HCT116 (cell line): ENCODE results near the gene CCDC40. TPM values are rescaled to one million over a fixed set of nuclear protein-coding genes. Genes with fewer than 3 reads are reported as not detected.

Experiments
- ATAC-seq: fragments of 200-7000 bp; cut with Tn5 transposase; 2 replicates; pipeline ENCODE4 v1.9.1; 2020; ENCODE audit warnings: mild to moderate bottlenecking, moderate library complexity
- BruUV-seq: library from RNA; stranded (reverse); fragments of 400-500 nt; replicated peaks from 2 replicates; lab custom pipeline; 2021; lab: Mats Ljungman, UMichigan
- CTCF ChIA-PET: fragments of 300-600 bp; sonication (Branson Sonifier 250); formaldehyde crosslinking; loops from one replicate; lab custom pipeline; 2021; ENCODE audit warnings: antibody characterized with exemption; lab: Charles Lee
- POLR2A ChIA-PET: fragments of 300-600, 350-600 bp; sonication (Branson Sonifier 250); formaldehyde crosslinking; loops from one replicate; lab custom pipeline; 2021; ENCODE audit warnings: antibody characterized with exemption; lab: Charles Lee
- RAD21 ChIA-PET, 2 experiments: fragments of 300-600 bp; sonication (Branson Sonifier 250); formaldehyde crosslinking; loops; one replicate each; lab custom pipeline; 2023; ENCODE audit warnings: low total read pairs in 2 of 2; ENCODE audit not compliant: uncharacterized antibody in 2 of 2, unreplicated experiment in 2 of 2, low non-redundant PET in 1 of 2; lab: Charles Lee
- DNase-seq: peaks from one replicate; pipeline ENCODE4 v3.0.0-alpha.2; 2010; ENCODE audit warnings: low read depth, low spot score
- H2AFZ ChIP-seq: fragments of 200-600 bp; shearing (Covaris generic), sonication (generic); 2 replicates; pipeline ENCODE4 v1.6.1; 2017; ENCODE audit warnings: low read depth, mixed run types, mixed read lengths, antibody characterized with exemption, low read length; ENCODE audit not compliant: poor library complexity, severe bottlenecking
- H3K27ac ChIP-seq: 2 replicates; pipeline ENCODE4 v1.5.1; 2012; ENCODE audit warnings: low read depth, low read length
- H3K27me3 ChIP-seq: fragments of 200-600 bp; sonication (generic); 2 replicates; pipeline ENCODE4 v1.6.1; 2016; ENCODE audit warnings: mixed run types, low read length, mixed read lengths; ENCODE audit not compliant: insufficient read depth
- H3K36me3 ChIP-seq, 2 experiments: fragments of 200-500 bp in 1 of 2; fragments of 200-600 bp in 1 of 2; sonication (Bioruptor generic) in 1 of 2; sonication (generic) in 1 of 2; 2 replicates each; pipeline versions ENCODE4 v1.5.1 to v1.6.1; 2014 to 2016; ENCODE audit warnings: low read length in 2 of 2, inconsistent platforms in 1 of 2, mixed read lengths in 1 of 2, mixed run types in 1 of 2; ENCODE audit not compliant: insufficient read depth in 2 of 2, control insufficient read depth in 1 of 2
- H3K4me1 ChIP-seq, 2 experiments: fragments of 200-600 bp in 1 of 2; sonication (generic) in 1 of 2; 2 replicates each; pipeline versions ENCODE4 v1.5.1 to v1.6.1; 2012 to 2017; ENCODE audit warnings: low read length in 2 of 2, inconsistent platforms in 1 of 2, mild to moderate bottlenecking in 1 of 2, mixed read lengths in 1 of 2, mixed run types in 1 of 2, moderate library complexity in 1 of 2; ENCODE audit not compliant: insufficient read depth in 2 of 2, control insufficient read depth in 1 of 2
- H3K4me2 ChIP-seq: fragments of 200-600 bp; sonication (generic); 2 replicates; pipeline ENCODE4 v1.6.1; 2017; ENCODE audit warnings: mixed run types, low read length, mixed read lengths
- H3K4me3 ChIP-seq, 2 experiments: fragments of 200-600 bp in 1 of 2; sonication (generic) in 1 of 2; replicated peaks in 1 of 2; 2 replicates each; pipeline ENCODE4 v1.5.1; 2011 to 2016; ENCODE audit warnings: low read length in 2 of 2, control low read depth in 1 of 2, low read depth in 1 of 2, mild to moderate bottlenecking in 1 of 2, mixed read lengths in 1 of 2, mixed run types in 1 of 2
- H3K79me2 ChIP-seq: fragments of 200-600 bp; sonication (generic); 2 replicates; pipeline ENCODE4 v1.6.1; 2017; ENCODE audit warnings: mild to moderate bottlenecking, mixed run types, low read length, moderate library complexity, mixed read lengths; ENCODE audit not compliant: insufficient read depth
- H3K9ac ChIP-seq: fragments of 200-600 bp; sonication (generic); 2 replicates; pipeline ENCODE4 v1.6.1; 2016; ENCODE audit warnings: low read length, mixed read lengths
- H3K9me2 ChIP-seq: fragments of 200-600 bp; sonication (generic), shearing (Covaris generic); 2 replicates; pipeline ENCODE4 v1.6.1; 2017; ENCODE audit warnings: mixed run types, mild to moderate bottlenecking, moderate library complexity; ENCODE audit not compliant: insufficient read depth
- H3K9me3 ChIP-seq, 2 experiments: fragments of 200-500 bp in 1 of 2; fragments of 200-600 bp in 1 of 2; sonication (Bioruptor generic) in 1 of 2; sonication (generic) in 1 of 2; 2 replicates each; pipeline ENCODE4 v1.6.1; 2014 to 2017; ENCODE audit warnings: low read length in 2 of 2, mixed read lengths in 2 of 2, inconsistent platforms in 1 of 2, low read depth in 1 of 2, mild to moderate bottlenecking in 1 of 2, mixed run types in 1 of 2, moderate library complexity in 1 of 2; ENCODE audit not compliant: control insufficient read depth in 1 of 2, insufficient read depth in 1 of 2
- H4K20me1 ChIP-seq: fragments of 200-600 bp; sonication (generic), shearing (Covaris generic); 2 replicates; pipeline ENCODE4 v1.6.1; 2017; ENCODE audit warnings: mixed run types, mild to moderate bottlenecking, moderate library complexity; ENCODE audit not compliant: insufficient read depth
- ELF1 ChIP-seq: IDR thresholded peaks from 2 replicates; pipeline ENCODE4 v1.6.1; 2012; ENCODE audit warnings: low read depth, borderline replicate concordance
- EZH2phosphoT487 ChIP-seq: fragments of 200-600 bp; IDR thresholded peaks from 2 replicates; pipeline ENCODE4 v1.6.1; 2018; ENCODE audit warnings: antibody characterized with exemption, borderline replicate concordance
- POLR2A ChIP-seq: IDR thresholded peaks from 2 replicates; pipeline ENCODE4 v1.7.0; 2011; ENCODE audit warnings: borderline replicate concordance; ENCODE audit not compliant: insufficient read depth, insufficient read length; ENCODE audit errors: extremely low read depth
- ZNF274 ChIP-seq: fragments of 200-500 bp; sonication (Bioruptor generic); IDR thresholded peaks from 2 replicates; pipeline ENCODE4 v1.6.1; 2014; ENCODE audit warnings: mild to moderate bottlenecking, low read depth, low read length, inconsistent platforms
- intact Hi-C: fragments of 100-400 bp; cut with micrococcal nuclease; formaldehyde crosslinking; loops from 2 replicates; pipeline ENCODE4 v1.10.0; 2022
- total RNA-seq: library from RNA; stranded (reverse); gene quantifications from one replicate; pipeline ENCODE4 v1.2.1, GENCODE V29; 2021; ENCODE audit not compliant: unreplicated experiment
- TF ChIP-seq, protein P1 (sequence below): IDR thresholded peaks from 2 replicates; pipeline ENCODE4 v1.6.1; 2012; ENCODE audit warnings: low read depth

Gene CCDC40
- total RNA-seq, 1 experiment from 2014 or later = 10.3 TPM

GRCh38 chr17:80099291-80100034 is 63.0 kb downstream of the CCDC40 start:
- POLR2A ChIA-PET = no interaction called here
- BruUV-seq = no TSS peak
- H3K79me2 ChIP-seq = peaks cover 7% of the 10 kb centered on the region; the same call in 1 of the 2 replicates
- intact Hi-C loops = no loop called here
- H3K9ac ChIP-seq = no peak overlapping the region
- H3K4me3 ChIP-seq = no peak overlapping the region
- no peaks in the 10 kb centered on the region for H3K36me3 ChIP-seq
- no peaks in the 10 kb centered on the region for H3K27me3 ChIP-seq
- no peaks in the 10 kb centered on the region for H3K9me3 ChIP-seq
- no peak overlapping the region for H3K27ac ChIP-seq
- RAD21 ChIA-PET = no interaction called here
- peaks cover 22 to 30% of the 10 kb centered on the region in 2 experiments for H3K4me1 ChIP-seq
- CTCF ChIA-PET = interaction anchor here (0.6 kb wide), 1 partner anchor 93 kb away, joined by 3 read pairs; no protein-coding TSS in a partner anchor
- ATAC-seq = no peak
- no peak overlapping the region for H2AFZ ChIP-seq
- no peak overlapping the region for H3K4me2 ChIP-seq
- DNase-seq = no peak
- TF ChIP-seq ZNF274 (no peak), POLR2A (no peak), ELF1 (no peak), EZH2phosphoT487 (no peak)
- TF ChIP-seq, protein P1, sequence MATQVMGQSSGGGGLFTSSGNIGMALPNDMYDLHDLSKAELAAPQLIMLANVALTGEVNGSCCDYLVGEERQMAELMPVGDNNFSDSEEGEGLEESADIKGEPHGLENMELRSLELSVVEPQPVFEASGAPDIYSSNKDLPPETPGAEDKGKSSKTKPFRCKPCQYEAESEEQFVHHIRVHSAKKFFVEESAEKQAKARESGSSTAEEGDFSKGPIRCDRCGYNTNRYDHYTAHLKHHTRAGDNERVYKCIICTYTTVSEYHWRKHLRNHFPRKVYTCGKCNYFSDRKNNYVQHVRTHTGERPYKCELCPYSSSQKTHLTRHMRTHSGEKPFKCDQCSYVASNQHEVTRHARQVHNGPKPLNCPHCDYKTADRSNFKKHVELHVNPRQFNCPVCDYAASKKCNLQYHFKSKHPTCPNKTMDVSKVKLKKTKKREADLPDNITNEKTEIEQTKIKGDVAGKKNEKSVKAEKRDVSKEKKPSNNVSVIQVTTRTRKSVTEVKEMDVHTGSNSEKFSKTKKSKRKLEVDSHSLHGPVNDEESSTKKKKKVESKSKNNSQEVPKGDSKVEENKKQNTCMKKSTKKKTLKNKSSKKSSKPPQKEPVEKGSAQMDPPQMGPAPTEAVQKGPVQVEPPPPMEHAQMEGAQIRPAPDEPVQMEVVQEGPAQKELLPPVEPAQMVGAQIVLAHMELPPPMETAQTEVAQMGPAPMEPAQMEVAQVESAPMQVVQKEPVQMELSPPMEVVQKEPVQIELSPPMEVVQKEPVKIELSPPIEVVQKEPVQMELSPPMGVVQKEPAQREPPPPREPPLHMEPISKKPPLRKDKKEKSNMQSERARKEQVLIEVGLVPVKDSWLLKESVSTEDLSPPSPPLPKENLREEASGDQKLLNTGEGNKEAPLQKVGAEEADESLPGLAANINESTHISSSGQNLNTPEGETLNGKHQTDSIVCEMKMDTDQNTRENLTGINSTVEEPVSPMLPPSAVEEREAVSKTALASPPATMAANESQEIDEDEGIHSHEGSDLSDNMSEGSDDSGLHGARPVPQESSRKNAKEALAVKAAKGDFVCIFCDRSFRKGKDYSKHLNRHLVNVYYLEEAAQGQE = no peak
- TF ChIP-seq, all 23 proteins: peak for 0
- Histone ChIP-seq H4K20me1 (no peaks in the 10 kb centered on the region), H3K9me2 (no peaks in the 10 kb centered on the region)
